KMS-11 (cell line): ENCODE data around the gene MCM9.

Experiments
- H2AFZ ChIP-seq: fragments of 200-600 bp; sonication (generic); 2 replicates; pipeline ENCODE4 v1.6.1; 2016; ENCODE audit warnings: antibody characterized with exemption, mixed run types, low read depth
- H3K27ac ChIP-seq: fragments of 200-600 bp; sonication (generic); 2 replicates; pipeline ENCODE4 v1.6.1; 2016; ENCODE audit warnings: mild to moderate bottlenecking, mixed run types
- H3K27me3 ChIP-seq: fragments of 200-600 bp; sonication (generic); 2 replicates; pipeline ENCODE4 v1.6.1; 2017; ENCODE audit warnings: mild to moderate bottlenecking, low read depth, mixed run types, moderate library complexity; ENCODE audit not compliant: insufficient read depth
- H3K36me3 ChIP-seq: fragments of 200-600 bp; sonication (generic); 2 replicates; pipeline ENCODE4 v1.6.1; 2017; ENCODE audit warnings: mild to moderate bottlenecking, mixed run types; ENCODE audit not compliant: insufficient read depth
- H3K4me1 ChIP-seq: fragments of 200-600 bp; sonication (generic); 2 replicates; pipeline ENCODE4 v1.6.1; 2016; ENCODE audit warnings: mild to moderate bottlenecking, low read depth, mixed run types; ENCODE audit not compliant: poor library complexity, severe bottlenecking
- H3K4me2 ChIP-seq: fragments of 200-600 bp; sonication (generic); 2 replicates; pipeline ENCODE4 v1.7.0; 2016; ENCODE audit warnings: mild to moderate bottlenecking, mixed run types
- H3K4me3 ChIP-seq: fragments of 200-600 bp; sonication (generic); IDR thresholded peaks from 2 replicates; pipeline ENCODE4 v1.6.1; 2017; ENCODE audit warnings: low read depth, low read length, mixed read lengths; ENCODE audit not compliant: insufficient read depth
- H3K79me2 ChIP-seq: fragments of 200-600 bp; sonication (generic); 2 replicates; pipeline ENCODE4 v1.6.1; 2016; ENCODE audit warnings: low read depth, mixed run types; ENCODE audit not compliant: insufficient read depth
- H3K9ac ChIP-seq: fragments of 200-600 bp; sonication (generic); 2 replicates; pipeline ENCODE4 v1.6.1; 2016; ENCODE audit warnings: mild to moderate bottlenecking, mixed run types
- H4K20me1 ChIP-seq: fragments of 200-600 bp; sonication (generic); 2 replicates; pipeline ENCODE4 v1.6.1; 2016; ENCODE audit warnings: mild to moderate bottlenecking, mixed run types; ENCODE audit not compliant: insufficient read depth
- TF ChIP-seq, protein P1 (sequence below): fragments of 200-600 bp; sonication (generic); conservative IDR thresholded peaks from 2 replicates; pipeline ENCODE4 v1.6.1; 2017; ENCODE audit warnings: low read depth, mild to moderate bottlenecking, antibody characterized with exemption, low read length, moderate library complexity, mixed read lengths

Gene MCM9

GRCh38 chr6:118905084-118905483 is 29.9 kb downstream of the MCM9 start:
- Histone ChIP-seq H3K9ac (no peak overlapping the region), H2AFZ (no peak overlapping the region), H3K27me3 (no peaks in the 10 kb centered on the region), H3K27ac (no peak overlapping the region), H3K4me1 (peaks cover 16% of the 10 kb centered on the region), H3K79me2 (peaks cover 24% of the 10 kb centered on the region), H4K20me1 (no peaks in the 10 kb centered on the region), H3K4me2 (no peak overlapping the region), H3K36me3 (no peaks in the 10 kb centered on the region; the same call in 1 of the 2 replicates), H3K4me3 (no peak overlapping the region)
- TF ChIP-seq, protein P1, sequence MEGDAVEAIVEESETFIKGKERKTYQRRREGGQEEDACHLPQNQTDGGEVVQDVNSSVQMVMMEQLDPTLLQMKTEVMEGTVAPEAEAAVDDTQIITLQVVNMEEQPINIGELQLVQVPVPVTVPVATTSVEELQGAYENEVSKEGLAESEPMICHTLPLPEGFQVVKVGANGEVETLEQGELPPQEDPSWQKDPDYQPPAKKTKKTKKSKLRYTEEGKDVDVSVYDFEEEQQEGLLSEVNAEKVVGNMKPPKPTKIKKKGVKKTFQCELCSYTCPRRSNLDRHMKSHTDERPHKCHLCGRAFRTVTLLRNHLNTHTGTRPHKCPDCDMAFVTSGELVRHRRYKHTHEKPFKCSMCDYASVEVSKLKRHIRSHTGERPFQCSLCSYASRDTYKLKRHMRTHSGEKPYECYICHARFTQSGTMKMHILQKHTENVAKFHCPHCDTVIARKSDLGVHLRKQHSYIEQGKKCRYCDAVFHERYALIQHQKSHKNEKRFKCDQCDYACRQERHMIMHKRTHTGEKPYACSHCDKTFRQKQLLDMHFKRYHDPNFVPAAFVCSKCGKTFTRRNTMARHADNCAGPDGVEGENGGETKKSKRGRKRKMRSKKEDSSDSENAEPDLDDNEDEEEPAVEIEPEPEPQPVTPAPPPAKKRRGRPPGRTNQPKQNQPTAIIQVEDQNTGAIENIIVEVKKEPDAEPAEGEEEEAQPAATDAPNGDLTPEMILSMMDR: no peak

- no peak overlapping the region for H3K9ac ChIP-seq
- peaks cover 29% of the 10 kb centered on the region for H3K4me1 ChIP-seq
- no peaks in the 10 kb centered on the region; the same call in 1 of the 2 replicates for H3K36me3 ChIP-seq
- H3K4me2 ChIP-seq: no peak overlapping the region
- peaks cover 38% of the 10 kb centered on the region for H3K79me2 ChIP-seq
- H2AFZ ChIP-seq: no peak overlapping the region
- no peak overlapping the region for H3K27ac ChIP-seq
- TF ChIP-seq, protein P1: no peak
- H4K20me1 ChIP-seq: no peaks in the 10 kb centered on the region
- H3K4me3 ChIP-seq: no peak overlapping the region
- H3K27me3 ChIP-seq: no peaks in the 10 kb centered on the region
Observed at GRCh38 chr6:118903691-118904090, 31.3 kb downstream of the MCM9 start.

GRCh38 chr6:118903138-118903537 is 31.8 kb downstream of the MCM9 start:
- no peak overlapping the region for H3K4me3 ChIP-seq
- H3K36me3 ChIP-seq: no peaks in the 10 kb centered on the region; the same call in 1 of the 2 replicates
- no peaks in the 10 kb centered on the region for H3K27me3 ChIP-seq
- H4K20me1 ChIP-seq: no peaks in the 10 kb centered on the region
- H3K4me2 ChIP-seq: no peak overlapping the region
- H3K4me1 ChIP-seq: peaks cover 30% of the 10 kb centered on the region
- TF ChIP-seq, protein P1: no peak
- H3K27ac ChIP-seq: no peak overlapping the region
- H3K9ac ChIP-seq: no peak overlapping the region
- no peak overlapping the region for H2AFZ ChIP-seq
- peaks cover 43% of the 10 kb centered on the region for H3K79me2 ChIP-seq

- no peak overlapping the region for H3K4me2 ChIP-seq
- no peak overlapping the region for H3K27ac ChIP-seq
- no peaks in the 10 kb centered on the region; the same call in 1 of the 2 replicates for H3K36me3 ChIP-seq
- no peaks in the 10 kb centered on the region for H4K20me1 ChIP-seq
- no peak overlapping the region for H3K9ac ChIP-seq
- H2AFZ ChIP-seq: no peak overlapping the region
- H3K4me1 ChIP-seq: peaks cover 34% of the 10 kb centered on the region
- no peak overlapping the region for H3K4me3 ChIP-seq
- TF ChIP-seq, protein P1: no peak
- peaks cover 47% of the 10 kb centered on the region for H3K79me2 ChIP-seq
- no peaks in the 10 kb centered on the region for H3K27me3 ChIP-seq
Observed at GRCh38 chr6:118902726-118903125, 32.2 kb downstream of the MCM9 start.

- Histone ChIP-seq H3K27me3 (no peaks in the 10 kb centered on the region), H2AFZ (no peak overlapping the region), H3K4me2 (no peak overlapping the region), H3K36me3 (no peaks in the 10 kb centered on the region), H3K27ac (no peak overlapping the region), H4K20me1 (no peaks in the 10 kb centered on the region), H3K4me1 (peaks cover 46% of the 10 kb centered on the region), H3K9ac (no peak overlapping the region), H3K79me2 (peaks cover 75% of the 10 kb centered on the region), H3K4me3 (no peak overlapping the region)
- TF ChIP-seq, protein P1: no peak
Observed at GRCh38 chr6:118899948-118900347, 35.0 kb downstream of the MCM9 start.
